Gastrocnemius medialis (tissue), 4 donors: ENCODE results near the gene LSAMP.

ENCODE experiments used
- POLR2A ChIP-seq, 2 donors: fragments of 450-650 bp; IDR thresholded peaks; one replicate each; pipeline ENCODE4 v1.6.1; 2017; ENCODE audit warnings: antibody characterized with exemption in 2 of 2, mild to moderate bottlenecking in 2 of 2, moderate library complexity in 2 of 2
- TF ChIP-seq, protein P1 (sequence below), 5 experiments: fragments of 450-650 bp in 3 of 5; fragments of 200-600 bp in 2 of 5; sonication (generic) in 2 of 5; IDR thresholded peaks in 4 of 5; conservative IDR thresholded peaks in 1 of 5; 1 replicate in 4 of 5; 2 replicates in 1 of 5; pipeline ENCODE4 v1.5.1; 2016 to 2019; ENCODE audit warnings: antibody characterized with exemption in 5 of 5, mild to moderate bottlenecking in 3 of 5, moderate library complexity in 3 of 5

DNA sequence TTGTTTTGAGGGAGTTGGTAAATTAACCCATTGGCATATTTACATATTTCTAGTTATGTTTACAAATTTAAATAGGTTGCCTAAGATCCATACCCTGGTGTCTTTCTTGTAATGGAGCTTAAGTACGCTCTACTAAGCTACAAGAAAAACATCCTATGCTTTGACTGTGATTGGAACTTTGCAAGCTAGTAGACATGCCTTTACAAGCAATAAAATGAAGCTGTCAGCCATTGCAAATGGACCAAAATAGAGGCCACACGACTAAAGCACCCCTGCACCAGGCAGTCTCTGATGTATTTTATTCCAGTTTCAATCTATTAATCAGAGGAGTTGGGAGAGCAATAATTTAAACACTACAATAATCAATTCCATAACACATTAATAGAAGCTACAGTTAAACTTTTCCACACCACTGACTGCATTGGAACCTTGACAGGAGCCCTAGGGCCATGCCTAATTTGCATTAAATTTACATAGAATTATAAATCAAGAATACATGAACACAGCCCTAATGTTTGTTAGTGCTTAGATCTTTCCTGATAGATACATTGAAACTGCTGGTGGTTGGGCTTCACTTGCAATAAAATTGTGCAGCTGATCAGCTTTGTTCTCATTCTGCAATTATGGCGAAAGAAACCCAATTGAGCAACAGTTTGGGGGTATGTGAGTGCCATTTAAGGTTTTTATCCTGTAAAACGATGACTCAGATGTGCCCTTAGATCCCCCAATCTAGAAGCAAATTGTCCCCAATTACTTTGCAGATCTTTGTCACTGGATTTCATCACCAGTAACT lies 360.1 kb downstream of the LSAMP start:
- TF ChIP-seq, protein P1, sequence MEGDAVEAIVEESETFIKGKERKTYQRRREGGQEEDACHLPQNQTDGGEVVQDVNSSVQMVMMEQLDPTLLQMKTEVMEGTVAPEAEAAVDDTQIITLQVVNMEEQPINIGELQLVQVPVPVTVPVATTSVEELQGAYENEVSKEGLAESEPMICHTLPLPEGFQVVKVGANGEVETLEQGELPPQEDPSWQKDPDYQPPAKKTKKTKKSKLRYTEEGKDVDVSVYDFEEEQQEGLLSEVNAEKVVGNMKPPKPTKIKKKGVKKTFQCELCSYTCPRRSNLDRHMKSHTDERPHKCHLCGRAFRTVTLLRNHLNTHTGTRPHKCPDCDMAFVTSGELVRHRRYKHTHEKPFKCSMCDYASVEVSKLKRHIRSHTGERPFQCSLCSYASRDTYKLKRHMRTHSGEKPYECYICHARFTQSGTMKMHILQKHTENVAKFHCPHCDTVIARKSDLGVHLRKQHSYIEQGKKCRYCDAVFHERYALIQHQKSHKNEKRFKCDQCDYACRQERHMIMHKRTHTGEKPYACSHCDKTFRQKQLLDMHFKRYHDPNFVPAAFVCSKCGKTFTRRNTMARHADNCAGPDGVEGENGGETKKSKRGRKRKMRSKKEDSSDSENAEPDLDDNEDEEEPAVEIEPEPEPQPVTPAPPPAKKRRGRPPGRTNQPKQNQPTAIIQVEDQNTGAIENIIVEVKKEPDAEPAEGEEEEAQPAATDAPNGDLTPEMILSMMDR (IDR thresholded peaks at IDR 0.05 in 4 of 5, conservative IDR thresholded peaks at IDR 0.05 in 1 of 5) = no peak
- no peak for TF ChIP-seq POLR2A (IDR thresholded peaks at IDR 0.05)
